Stomach (tissue), 4 donors: ENCODE results near the gene CLN3.

Source experiments
- EP300 ChIP-seq: sonication (generic); formaldehyde crosslinking; IDR thresholded peaks from one replicate; pipeline ENCODE4 v1.6.1; 2017; ENCODE audit warnings: antibody characterized with exemption
- POLR2A ChIP-seq, 4 donors: fragments of 450-650 bp; IDR thresholded peaks; one replicate each; pipeline ENCODE4 v1.6.1; 2016; ENCODE audit warnings: antibody characterized with exemption in 4 of 4, control low read depth in 2 of 4, mild to moderate bottlenecking in 1 of 4, moderate library complexity in 1 of 4
- POLR2AphosphoS5 ChIP-seq, 3 donors: sonication (generic); formaldehyde crosslinking; IDR thresholded peaks; one replicate each; pipeline ENCODE4 v1.6.1; 2016; ENCODE audit warnings: antibody characterized with exemption in 3 of 3
- TF ChIP-seq, protein P1 (sequence below), 7 experiments: fragments of 450-650 bp in 4 of 7; fragments of 200-600 bp in 3 of 7; sonication (generic) in 3 of 7; IDR thresholded peaks; one replicate each; pipeline ENCODE4 v1.5.1; 2016 to 2019; ENCODE audit warnings: antibody characterized with exemption in 7 of 7, control low read depth in 2 of 7, mild to moderate bottlenecking in 1 of 7

DNA sequence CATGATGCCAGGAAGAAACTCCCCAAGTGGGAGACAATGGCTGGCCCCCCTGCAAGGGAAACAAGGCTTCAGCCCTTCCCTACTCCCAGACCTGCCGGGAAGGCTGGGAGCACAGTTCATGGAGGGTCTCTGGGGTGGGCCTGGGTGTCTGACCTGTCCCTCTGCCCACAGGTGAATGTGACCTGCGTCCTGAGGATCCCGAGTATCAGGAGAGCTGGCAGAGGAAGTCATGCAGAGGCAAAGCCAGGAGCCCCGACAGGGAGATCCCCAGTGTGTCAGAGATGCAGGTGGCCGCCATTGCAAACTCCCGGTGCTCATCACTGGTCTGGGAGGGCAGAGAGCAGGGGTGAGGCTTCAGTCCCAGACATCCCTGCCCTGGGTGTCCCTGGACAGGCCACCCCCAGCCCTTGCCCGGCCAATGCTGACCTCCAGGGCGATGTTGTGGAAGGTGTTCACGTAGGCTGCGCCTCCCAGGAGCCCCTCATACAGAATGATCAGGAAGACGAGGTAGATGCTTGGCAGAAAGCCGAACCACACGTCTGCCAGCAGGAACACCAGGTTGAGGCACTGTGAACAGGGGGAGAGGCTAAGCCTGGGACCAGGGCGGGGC is 14.5 kb downstream of the CLN3 start:
- TF ChIP-seq, protein P1, sequence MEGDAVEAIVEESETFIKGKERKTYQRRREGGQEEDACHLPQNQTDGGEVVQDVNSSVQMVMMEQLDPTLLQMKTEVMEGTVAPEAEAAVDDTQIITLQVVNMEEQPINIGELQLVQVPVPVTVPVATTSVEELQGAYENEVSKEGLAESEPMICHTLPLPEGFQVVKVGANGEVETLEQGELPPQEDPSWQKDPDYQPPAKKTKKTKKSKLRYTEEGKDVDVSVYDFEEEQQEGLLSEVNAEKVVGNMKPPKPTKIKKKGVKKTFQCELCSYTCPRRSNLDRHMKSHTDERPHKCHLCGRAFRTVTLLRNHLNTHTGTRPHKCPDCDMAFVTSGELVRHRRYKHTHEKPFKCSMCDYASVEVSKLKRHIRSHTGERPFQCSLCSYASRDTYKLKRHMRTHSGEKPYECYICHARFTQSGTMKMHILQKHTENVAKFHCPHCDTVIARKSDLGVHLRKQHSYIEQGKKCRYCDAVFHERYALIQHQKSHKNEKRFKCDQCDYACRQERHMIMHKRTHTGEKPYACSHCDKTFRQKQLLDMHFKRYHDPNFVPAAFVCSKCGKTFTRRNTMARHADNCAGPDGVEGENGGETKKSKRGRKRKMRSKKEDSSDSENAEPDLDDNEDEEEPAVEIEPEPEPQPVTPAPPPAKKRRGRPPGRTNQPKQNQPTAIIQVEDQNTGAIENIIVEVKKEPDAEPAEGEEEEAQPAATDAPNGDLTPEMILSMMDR (IDR thresholded peaks at IDR 0.05) = no peak
- TF ChIP-seq EP300 (no peak), POLR2A (IDR thresholded peaks at IDR 0.05) (no peak), POLR2AphosphoS5 (IDR thresholded peaks at IDR 0.05) (no peak)
